CD4-positive, alpha-beta T cell treated with Interleukin-12 subunit alpha and Interleukin-12 subunit beta, for 1 hour (primary cell): ENCODE data around the gene C10orf71.

Experiments used
- DNase-seq: peaks from one replicate; pipeline ENCODE4 v3.0.0-alpha.2; 2020

C10orf71 gene

DNA sequence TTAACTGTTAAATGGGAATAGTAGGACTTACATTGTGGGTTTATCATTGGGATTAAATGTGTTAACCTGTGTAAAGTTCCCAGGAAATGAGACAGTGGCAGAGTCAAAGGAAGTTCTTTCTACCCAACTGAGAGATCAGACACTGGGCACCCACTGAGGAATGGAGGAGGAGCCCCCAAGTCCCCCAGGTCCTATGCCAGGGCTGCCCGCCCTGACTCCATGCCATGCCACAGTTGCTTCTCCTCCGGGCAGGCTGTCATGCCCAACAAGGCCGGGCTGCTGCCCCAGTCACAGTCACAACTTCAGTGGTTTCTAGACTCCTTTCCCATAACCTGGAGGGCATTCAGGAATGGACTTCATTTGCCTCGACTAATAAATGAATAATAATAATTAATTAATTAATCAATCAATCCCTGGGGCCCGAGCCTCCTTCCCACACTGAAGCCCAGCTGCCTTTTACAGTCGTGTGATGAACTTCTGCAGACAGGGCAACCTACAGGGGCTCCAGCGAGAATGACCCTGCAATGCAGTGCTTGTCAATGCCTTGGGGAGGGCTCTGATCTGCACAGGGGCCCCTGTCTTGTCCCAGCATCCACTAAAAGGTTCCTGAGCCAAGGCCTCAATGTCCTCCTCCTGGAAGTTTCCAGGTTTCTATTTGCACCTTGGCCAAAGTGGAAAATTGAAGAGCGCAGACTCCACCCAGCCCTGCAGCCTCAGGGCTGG lies 64.5 kb downstream of the C10orf71 start:
- DNase-seq: no peak

DNA sequence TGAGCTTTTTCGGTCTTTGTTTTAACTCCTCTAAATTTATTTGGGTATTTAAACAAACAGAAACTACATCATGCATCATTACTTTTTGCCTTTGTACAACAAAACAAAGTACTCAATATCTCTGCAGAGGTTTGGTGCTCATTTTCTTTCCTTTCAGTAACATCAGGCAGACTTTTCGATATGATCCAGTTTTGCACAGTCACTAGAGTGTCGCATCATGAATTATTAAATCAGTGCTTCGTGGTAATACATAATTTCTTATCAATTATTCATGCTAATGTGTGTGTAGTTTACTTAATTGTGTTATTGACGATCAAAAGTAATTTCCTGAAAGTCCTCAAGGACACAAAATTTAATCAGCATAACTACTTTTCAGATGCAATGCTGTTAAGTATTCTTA lies 65.1 kb downstream of the C10orf71 start:
- DNase-seq: no peak

DNA sequence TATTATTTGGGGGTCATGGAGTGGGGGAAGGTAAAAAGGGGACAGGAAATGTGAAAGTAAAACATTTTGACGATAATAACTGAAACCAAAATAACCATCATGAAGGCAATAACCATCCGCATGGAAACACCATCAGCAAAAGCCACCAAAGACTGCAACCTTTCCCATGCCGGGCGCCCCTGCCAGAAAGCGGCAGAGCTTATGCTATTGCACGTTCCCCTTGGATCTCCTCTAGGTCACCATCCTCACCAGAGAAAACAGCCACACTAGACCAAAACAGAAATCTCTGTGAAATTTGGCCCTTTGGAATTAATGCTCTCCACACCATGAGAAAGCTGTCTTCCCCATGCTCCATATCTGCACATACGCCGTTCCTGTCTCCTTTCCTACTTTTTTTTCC lies 65.8 kb downstream of the C10orf71 start:
- no peak for DNase-seq

DNA sequence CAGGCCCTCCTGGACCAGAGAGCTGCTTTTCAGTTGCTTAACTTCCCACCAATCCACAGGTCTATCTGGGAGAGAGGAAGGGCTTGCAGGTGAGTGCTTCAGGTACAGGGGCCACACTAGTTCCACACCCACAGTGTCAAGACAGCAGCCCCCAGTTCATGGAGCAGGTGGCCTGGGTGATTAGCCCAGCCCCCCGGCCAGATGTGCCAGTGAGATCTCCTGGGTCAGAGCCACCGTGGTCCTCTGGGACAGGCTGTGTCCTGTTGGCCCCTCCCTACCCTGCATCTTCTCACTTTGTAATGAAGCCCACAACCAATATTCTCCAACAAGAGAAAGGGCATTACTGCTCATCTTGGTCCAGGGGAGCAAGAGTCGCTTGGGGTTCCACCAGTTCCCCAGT lies 66.3 kb downstream of the C10orf71 start:
- no peak for DNase-seq

DNA sequence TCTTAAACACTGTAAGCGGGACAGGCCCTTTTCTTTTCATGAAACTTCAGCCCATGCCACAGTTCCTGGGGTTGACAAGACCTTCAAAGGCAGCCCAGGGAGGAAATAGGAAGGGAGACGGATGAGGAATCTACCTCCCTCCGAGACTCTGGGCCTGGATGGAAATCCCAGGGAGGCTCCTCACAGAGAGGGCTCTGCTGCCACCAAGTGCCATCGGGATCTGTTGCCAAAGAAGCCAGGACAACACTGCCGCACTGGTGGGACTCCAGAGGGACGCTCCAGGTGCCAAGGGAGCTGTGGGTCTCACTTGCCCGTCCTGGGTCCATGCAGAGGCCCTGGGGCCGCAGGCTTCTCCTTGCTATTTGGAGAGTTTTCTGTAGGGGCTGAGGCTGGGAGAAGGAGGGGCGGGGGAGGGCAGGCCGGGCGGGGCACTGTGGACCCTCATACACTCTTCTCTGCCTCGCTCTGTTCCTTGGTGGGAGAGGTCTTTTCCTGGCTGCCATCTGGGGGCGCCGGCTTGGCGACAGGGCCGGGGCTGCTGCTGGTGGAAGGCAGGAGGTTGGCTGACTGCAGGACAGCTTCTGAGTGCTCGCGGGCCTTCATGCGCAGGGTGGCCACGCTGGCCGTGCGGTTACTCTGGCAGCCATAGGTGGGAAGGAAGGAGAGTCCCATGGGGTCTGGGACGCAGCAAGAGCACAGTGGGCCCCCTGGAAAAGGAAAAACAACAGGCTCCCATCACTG lies 66.9 kb downstream of the C10orf71 start:
- DNase-seq: no peak

DNA sequence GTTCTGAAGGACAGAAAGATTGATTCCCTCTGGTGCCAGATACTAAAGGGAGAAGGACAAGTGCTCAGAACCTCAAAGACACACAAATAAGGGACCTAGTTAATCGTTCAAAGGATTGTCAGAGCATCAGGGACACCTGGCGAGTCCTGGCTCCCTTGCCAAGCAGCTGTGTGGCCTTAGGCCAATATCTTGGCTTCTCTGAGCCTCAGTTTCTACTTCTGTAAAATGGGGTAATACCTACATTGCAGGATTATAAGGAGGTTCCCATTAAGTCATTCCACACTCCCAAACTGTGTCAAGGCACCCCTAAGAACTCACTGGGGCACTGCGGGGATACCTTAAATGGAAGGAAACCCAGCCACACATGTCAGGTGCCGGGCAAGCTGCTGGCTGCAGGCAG lies 67.5 kb downstream of the C10orf71 start:
- no peak for DNase-seq

DNA sequence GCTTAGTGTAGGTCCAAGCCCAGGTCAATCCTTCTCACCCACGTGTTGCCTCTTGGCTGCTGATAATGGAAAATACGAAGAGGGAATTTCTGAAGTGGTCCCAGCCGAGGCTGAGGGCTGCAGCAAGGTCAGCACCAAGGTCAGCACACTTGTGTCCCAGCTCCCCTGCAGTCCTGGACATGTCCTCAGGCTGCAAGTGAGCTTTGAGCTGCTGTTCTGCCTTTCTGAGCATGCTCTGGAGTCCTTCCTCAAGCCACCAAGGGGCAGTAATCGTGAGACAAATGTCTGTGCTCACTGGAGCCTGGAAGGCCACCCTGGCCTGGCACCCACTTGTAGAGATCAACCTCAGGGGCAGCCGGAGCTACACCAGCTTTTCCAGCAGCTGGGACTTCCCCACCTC lies 68.6 kb downstream of the C10orf71 start:
- DNase-seq: no peak

DNA sequence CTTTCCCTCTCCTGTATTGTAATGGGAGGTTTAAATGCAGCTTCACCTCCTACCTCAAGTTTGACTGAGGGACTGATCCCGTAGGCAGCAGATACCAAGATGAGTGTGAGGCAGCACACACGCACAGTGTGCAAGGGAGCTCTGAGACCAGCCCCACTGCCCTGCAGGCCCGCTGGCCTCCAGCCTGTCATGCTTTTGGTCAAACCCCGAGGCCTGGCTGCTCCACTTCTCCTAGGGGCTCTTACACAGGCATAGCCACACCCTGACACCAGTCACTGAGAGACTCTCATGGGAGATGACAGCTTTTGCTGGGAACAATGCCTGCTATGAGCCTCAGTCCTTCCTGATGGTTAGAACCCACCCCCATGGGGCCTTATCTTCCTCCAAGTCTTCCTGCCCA lies 69.3 kb downstream of the C10orf71 start:
- DNase-seq: no peak

DNA sequence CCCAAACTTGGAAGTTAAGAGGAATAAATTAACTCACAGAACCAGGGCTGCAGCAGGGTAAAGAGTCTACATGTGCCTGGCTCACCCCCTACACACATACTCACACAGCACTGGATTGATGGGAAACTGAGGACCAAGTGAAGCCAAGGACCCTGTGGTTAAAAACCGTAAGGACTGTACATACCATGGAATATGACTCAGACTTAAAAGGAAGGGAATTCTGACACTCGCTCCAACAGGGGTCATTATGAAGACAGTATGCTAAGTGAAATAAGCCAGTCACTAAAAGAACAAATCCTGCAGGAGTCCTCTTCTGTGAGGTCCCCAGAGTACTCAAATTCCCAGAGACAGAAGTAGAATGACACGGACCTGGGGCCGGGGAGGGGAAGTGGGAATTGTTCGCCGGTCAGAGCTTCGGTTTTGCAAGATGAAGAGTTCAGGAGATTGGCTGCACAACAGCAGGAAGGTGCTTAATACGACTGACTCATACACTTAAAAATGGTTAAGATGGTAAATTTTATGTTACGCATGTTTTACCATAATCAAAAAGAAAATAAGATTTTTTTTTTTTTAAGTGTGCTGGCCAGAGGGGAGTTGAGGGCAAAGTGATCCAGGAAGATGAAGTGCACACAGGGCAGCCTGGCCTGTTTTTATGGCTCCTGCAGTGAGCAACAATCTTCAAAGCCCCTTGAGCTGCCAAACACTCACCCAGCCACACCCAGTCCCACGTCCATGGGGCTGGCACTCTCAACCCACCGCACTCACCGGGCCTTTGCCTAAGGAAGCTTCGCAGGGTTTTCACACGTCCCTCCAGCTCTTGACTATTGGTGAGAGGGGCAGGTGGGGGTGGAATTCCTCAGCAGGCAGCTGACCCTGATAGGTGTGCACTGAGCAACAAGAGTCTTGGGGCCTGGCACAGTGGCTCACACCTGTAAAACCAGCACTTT lies 70.5 kb downstream of the C10orf71 start:
- DNase-seq: no peak

DNA sequence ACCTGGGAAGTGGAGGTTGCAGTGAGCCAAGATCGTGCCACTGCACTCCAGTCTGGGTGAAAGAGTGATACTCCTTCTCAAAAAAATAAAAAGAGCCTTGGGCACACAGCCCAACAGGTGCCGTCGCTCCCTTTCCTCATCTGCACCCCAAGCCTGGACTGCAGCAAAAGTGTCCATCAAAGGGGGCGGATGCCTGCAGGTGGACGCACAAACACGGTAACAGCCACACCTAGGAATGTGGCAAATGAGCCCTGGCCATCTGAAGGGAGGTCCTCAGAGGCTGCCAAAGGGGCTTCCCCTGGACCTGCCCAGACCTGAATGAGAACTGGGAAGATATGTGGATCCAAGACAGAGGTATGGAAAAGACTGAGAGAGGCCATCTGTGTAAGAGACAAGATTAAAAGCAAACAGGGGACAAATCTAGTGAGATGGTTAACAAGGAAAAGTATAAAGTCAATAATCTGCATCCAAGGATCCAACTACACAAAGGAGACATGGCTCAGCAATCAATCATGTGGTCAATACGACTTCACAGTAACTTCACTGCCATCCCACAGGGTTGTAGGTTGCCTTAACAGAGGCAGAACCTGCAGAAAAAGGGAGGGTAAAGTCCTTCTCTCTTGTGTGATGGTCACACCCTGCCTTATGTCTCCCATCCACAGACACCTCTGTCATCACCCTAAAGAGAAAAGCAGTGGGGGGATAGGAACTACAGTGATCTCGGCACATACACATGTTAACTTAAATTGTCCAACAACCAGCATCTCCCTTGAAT lies 71.5 kb downstream of the C10orf71 start:
- no peak for DNase-seq

DNA sequence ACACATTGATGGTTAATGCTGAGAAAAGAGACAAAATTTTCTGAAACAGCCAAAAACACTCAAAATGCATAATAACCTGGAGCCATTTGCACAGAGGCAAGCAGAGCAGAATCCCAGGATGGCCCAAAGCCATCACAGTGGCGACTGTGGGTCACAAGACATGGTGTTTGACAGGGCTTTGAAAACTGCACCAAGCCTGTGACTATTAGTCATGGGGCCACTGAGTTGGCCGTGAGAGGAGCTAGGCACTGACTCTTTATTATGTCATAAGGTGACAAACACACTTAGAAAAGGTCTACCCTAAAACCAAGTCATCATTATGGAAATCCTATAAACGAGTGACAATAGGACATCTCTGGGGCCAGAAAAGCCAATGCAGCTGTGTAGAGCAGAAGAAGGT lies 73.0 kb downstream of the C10orf71 start:
- DNase-seq: no peak

DNA sequence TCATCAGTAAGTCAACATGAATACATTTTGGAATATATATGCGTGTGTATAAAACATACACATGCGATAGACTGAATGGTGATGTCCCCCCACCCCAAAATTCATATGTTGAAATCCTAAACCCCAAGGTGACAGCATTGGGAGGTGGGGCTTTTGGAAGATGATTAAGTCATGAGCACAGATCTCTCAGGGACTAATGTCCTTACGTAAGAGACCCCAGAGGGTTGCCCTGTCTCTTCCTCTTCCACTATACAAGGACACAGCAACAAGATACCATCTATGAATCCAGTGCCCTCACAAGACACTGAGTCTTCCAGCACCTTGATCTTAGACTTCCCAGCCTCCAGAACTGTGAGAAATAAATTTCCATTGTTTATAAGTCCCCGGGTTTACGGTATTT lies 74.4 kb downstream of the C10orf71 start:
- DNase-seq: no peak

DNA sequence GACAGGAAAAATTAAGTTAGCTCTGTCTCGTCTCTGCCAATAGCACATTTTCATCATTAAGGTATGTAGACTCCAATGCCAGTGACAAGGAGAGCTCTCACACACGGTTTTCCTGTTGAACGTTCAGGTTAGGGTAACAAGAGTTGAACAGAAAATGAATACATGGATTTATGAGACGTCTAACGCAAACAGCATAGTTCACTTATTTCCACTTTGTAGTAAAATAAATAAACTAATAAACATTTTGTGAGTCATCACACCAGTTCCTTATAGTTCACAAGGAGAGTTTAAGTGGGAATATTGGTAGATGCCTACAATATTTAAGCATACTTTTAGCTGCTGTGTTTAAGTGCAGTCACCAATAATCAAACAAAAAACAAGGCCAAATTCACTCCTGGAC lies 75.8 kb downstream of the C10orf71 start:
- no peak for DNase-seq

DNA sequence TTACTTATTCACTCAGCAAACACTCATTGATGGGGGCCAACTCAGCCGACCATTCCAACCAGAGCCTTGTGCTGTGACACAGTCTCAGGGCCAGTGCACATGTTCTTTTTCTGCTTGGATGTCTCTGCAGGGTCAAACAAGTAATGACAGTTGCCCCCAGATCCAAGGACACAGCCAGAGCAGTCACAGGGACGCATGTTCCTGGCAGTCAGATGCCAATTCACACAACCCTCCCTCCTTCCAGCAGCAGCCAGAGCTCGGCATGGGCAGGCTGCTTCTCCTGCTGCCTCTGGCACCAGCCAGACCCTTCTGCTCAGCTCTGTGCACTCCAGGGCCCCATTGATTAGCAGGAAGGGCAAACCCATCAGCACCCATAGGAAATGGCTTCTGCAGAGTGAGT lies 76.6 kb downstream of the C10orf71 start:
- no peak for DNase-seq
